ENCODE data around the gene SCN9A.

SCN9A gene

DNA sequence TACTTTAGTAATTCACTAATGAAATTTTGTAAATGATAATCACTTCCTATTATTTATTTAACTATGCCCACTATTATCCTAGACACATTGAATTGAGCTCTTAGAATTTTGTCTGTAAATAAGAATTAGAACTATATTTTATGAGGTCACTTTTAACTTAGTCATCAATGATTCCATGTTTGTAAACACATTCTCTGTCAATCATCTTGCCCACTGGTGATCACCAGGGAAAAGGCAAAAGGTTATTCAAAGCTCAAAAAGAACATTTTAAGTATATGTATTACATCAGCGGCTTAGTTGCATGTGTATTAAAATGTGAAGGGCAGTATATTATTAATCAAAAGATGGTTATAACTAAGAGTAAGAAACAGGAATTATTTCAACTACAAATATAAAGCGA, 25.2 kb downstream of the SCN9A start:
- Mint-ChIP-seq H3K4me3 (no peak overlapping the region), H3K4me1 (no peaks in the 10 kb centered on the region), H3K27me3 (ENCODE audit: low read depth, poor library complexity) (peaks cover 6% of the 10 kb centered on the region), H3K9me3 (no peaks in the 10 kb centered on the region), H3K36me3 (ENCODE audit: low read depth) (no peaks in the 10 kb centered on the region), H3K27ac (no peak overlapping the region)
- TF ChIP-seq, protein P1, sequence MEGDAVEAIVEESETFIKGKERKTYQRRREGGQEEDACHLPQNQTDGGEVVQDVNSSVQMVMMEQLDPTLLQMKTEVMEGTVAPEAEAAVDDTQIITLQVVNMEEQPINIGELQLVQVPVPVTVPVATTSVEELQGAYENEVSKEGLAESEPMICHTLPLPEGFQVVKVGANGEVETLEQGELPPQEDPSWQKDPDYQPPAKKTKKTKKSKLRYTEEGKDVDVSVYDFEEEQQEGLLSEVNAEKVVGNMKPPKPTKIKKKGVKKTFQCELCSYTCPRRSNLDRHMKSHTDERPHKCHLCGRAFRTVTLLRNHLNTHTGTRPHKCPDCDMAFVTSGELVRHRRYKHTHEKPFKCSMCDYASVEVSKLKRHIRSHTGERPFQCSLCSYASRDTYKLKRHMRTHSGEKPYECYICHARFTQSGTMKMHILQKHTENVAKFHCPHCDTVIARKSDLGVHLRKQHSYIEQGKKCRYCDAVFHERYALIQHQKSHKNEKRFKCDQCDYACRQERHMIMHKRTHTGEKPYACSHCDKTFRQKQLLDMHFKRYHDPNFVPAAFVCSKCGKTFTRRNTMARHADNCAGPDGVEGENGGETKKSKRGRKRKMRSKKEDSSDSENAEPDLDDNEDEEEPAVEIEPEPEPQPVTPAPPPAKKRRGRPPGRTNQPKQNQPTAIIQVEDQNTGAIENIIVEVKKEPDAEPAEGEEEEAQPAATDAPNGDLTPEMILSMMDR (IDR thresholded peaks at IDR 0.05) = no peak
- DNase-seq = no peak

DNA sequence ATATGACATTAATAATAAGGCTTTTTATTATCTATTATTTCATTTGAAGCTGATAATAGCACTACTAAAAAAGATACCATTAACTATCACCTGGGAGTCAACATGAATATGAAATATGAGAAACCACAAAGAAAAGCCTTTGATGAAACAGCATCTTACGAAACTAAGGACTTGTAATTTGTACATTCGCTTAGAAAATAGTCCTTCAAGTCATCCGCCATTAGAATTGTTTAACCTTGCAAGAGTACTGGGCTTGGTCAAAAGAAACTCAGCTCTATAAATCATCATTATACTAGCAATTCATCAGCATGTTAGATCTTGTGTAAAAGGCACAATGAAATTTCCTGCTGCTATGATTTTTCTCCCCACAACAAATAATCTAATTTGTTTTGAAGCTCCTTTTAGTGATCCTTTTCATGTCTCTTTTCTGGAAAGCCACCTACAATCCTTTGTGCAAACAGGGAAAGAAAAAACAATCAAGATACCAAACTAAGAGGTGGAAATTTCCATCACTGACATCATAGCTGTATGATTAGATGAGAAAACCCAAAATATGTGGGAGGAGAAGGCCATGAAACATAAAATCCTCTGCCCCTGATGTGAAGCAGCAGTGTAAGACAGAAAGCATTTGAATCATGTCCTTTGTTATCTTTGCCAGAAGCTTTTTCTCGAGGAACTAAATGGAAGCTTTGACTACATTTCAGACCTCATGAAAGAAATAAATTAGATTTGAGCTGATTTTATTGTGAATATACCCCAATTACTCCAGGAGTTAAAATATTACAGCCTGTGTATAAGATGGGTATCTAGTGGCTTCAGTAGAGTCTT, 31.2 kb downstream of the SCN9A start:
- H3K36me3 Mint-ChIP-seq (ENCODE audit: low read depth) = no peaks in the 10 kb centered on the region
- TF ChIP-seq, protein P1 (IDR thresholded peaks at IDR 0.05) = no peak
- no peaks in the 10 kb centered on the region for H3K9me3 Mint-ChIP-seq
- H3K4me3 Mint-ChIP-seq = no peak overlapping the region
- peaks cover 10% of the 10 kb centered on the region for H3K27me3 Mint-ChIP-seq (ENCODE audit: low read depth, poor library complexity)
- H3K4me1 Mint-ChIP-seq = peaks cover 11% of the 10 kb centered on the region
- H3K27ac Mint-ChIP-seq = no peak overlapping the region
- DNase-seq = no peak

DNA sequence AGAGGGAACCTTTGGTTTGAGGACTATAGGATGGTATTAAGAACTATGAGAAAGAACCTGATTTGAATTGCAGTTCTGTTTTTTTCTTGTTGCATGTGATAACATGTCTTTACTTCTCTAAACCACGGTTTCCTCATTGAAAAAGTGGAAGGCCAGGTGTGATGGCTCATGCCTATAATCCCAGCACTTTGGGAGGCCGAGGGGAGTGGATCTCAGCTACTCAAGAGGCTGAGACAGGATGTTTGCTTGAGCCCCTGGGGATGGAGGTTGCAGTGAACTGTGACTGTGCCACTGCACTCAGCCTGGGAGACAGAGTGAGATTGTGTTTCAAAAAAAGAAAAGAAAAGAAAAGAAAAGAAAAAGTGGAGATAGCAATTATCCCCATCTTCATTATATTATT, 32.3 kb downstream of the SCN9A start:
- peaks cover 4% of the 10 kb centered on the region for H3K27me3 Mint-ChIP-seq (ENCODE audit: low read depth, poor library complexity)
- H3K4me3 Mint-ChIP-seq = no peak overlapping the region
- TF ChIP-seq, protein P1 (IDR thresholded peaks at IDR 0.05) = no peak
- H3K27ac Mint-ChIP-seq = no peak overlapping the region
- peaks cover 11% of the 10 kb centered on the region for H3K4me1 Mint-ChIP-seq
- H3K36me3 Mint-ChIP-seq (ENCODE audit: low read depth) = no peaks in the 10 kb centered on the region
- DNase-seq = peak; percentile 12
- no peaks in the 10 kb centered on the region for H3K9me3 Mint-ChIP-seq

DNA sequence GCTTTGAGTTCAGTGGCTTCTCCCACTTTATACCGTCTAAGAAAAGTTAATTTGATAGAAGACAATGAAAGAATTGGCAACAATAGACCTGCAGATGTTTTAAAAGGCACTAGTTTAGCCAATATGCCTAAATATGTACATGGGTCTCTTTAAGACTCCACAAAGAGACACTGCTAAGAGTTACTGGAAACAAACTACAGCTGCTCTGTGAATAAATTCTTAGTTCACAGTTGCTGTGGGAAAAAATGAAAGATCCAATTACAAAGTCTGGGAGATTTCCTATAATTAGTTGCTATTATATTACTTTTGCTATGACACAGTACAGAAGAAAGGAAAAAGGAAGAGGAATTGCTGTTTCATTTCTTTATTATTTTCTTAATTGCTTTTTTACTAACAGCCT, 34.3 kb downstream of the SCN9A start:
- Mint-ChIP-seq H3K4me3 (no peak overlapping the region), H3K27ac (no peak overlapping the region), H3K4me1 (peaks cover 11% of the 10 kb centered on the region), H3K27me3 (ENCODE audit: low read depth, poor library complexity) (peaks cover 4% of the 10 kb centered on the region), H3K9me3 (no peaks in the 10 kb centered on the region), H3K36me3 (ENCODE audit: low read depth) (no peaks in the 10 kb centered on the region)
- no peak for DNase-seq
- TF ChIP-seq, protein P1 (IDR thresholded peaks at IDR 0.05) = no peak

DNA sequence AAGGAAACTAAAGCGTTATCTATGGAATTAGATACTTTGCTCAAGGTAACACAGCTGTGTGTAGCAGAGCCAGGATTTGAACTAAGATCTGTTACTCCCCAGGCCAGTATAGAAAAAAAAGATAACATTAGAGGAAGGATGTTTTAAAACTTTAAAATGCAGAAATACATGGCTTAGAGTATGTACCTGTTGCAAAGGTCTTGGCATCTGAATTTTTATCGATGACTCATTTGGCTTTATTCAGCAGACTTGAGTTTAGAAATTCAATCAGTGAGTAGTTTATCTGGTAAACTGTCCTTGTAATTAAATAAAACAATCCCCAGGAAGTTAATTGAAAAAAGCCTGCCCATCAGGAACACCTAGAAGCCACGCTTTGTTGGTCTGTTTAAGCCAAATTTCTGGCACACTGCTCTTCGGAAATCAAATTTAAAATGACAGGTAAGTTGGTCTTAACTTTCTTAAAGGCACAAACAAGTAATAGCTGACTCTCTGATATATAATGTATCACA, 36.9 kb downstream of the SCN9A start:
- no peak overlapping the region for H3K27ac Mint-ChIP-seq
- H3K36me3 Mint-ChIP-seq (ENCODE audit: low read depth) = no peaks in the 10 kb centered on the region
- peaks cover 4% of the 10 kb centered on the region for H3K27me3 Mint-ChIP-seq (ENCODE audit: low read depth, poor library complexity)
- no peak overlapping the region for H3K4me3 Mint-ChIP-seq
- DNase-seq = no peak
- no peaks in the 10 kb centered on the region for H3K9me3 Mint-ChIP-seq
- TF ChIP-seq, protein P1 (IDR thresholded peaks at IDR 0.05) = no peak
- peaks cover 6% of the 10 kb centered on the region for H3K4me1 Mint-ChIP-seq

DNA sequence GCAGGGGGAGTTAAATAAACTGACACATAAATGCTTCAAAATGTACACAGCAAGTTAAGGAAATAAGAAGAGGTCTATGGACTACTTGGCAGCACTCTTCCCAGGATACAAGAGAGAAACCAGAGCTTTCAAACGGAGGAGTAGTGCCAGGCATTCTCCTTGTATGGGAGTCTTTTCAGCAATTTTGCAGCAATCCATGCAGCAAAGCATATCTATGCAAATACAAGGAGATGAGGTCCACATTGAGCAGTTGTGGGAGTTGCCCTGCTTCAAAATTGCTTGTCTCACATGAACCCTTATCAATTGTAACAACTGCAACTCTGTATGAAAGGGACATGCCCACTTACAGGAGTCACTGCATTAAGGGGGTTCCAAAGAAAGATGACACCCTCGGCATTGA, 37.8 kb downstream of the SCN9A start:
- no peak overlapping the region for H3K4me3 Mint-ChIP-seq
- no peak for DNase-seq
- no peak overlapping the region for H3K27ac Mint-ChIP-seq
- H3K4me1 Mint-ChIP-seq = no peaks in the 10 kb centered on the region
- no peaks in the 10 kb centered on the region for H3K36me3 Mint-ChIP-seq (ENCODE audit: low read depth)
- TF ChIP-seq, protein P1 (IDR thresholded peaks at IDR 0.05) = no peak
- no peaks in the 10 kb centered on the region for H3K9me3 Mint-ChIP-seq
- H3K27me3 Mint-ChIP-seq (ENCODE audit: low read depth, poor library complexity) = peaks cover 4% of the 10 kb centered on the region
